ENCODE data around the gene RBM15B.

- TF ChIP-seq POLR2AphosphoS5 (IDR thresholded peaks at IDR 0.05) (peak in 2 of 3 donors; percentile 33 to 57), POLR2A (IDR thresholded peaks at IDR 0.05) (peak; percentile 7 to 51)
Observed at GRCh38 chr3:51384726-51385473, 6.2 kb upstream of the RBM15B start, which contains the start of gene MANF.
